Measurements from ENCODE around the gene CABLES2. TPM values are rescaled to one million over a fixed set of nuclear protein-coding genes. Genes with fewer than 3 reads are reported as not detected.

Gene CABLES2
- total RNA-seq, 2 experiments from 2014 or later: 4.9 to 5.3 TPM

- Mint-ChIP-seq H3K27me3 (peaks cover 35% of the 10 kb centered on the region), H3K4me1 (no peaks in the 10 kb centered on the region), H3K4me3 (no peak overlapping the region), H3K27ac (no peak overlapping the region), H3K36me3 (no peaks in the 10 kb centered on the region), H3K9me3 (no peaks in the 10 kb centered on the region)
- no peak for DNase-seq
Observed at GRCh38 chr20:62360854-62361798, 46.0 kb downstream of the CABLES2 start.

DNA sequence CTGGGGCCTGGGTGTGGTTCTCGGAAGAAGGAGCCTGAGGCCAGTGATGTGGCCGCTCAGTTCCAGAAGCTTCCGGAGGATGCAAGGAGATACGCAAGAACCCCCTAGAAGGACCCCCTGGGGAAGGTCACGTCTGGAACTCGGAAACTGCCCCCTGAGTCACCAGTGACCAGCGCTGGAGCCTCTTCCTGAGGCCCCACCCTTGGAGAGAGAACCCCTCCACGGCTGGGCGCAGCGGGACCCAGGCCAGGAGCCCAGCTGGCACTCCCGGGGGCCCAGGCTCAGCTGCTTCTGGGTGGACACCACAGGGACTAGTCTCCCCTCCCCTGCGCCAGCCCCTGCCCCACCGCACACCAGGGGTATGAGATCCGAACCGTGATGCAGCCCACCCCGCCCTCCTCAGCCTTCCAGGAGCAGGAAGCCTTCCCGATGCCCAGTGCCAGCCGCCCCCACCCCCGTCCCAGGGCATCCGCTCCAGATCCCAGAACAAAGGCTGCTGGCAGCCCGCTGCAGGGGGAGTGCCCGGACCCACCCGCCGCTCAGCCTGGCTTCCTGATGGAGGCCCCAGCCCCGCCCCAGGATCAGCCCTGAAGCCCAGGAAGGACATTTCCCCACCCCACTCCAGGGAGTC, 47.5 kb downstream of the CABLES2 start:
- H3K27ac Mint-ChIP-seq: no peak overlapping the region
- H3K9me3 Mint-ChIP-seq: no peaks in the 10 kb centered on the region
- H3K27me3 Mint-ChIP-seq: peaks cover 19% of the 10 kb centered on the region
- no peak for DNase-seq
- H3K4me1 Mint-ChIP-seq: no peaks in the 10 kb centered on the region
- no peaks in the 10 kb centered on the region for H3K36me3 Mint-ChIP-seq
- no peak overlapping the region for H3K4me3 Mint-ChIP-seq

GRCh38 chr20:62359043-62359490, 48.0 kb downstream of the CABLES2 start:
- H3K27ac Mint-ChIP-seq: no peak overlapping the region
- no peaks in the 10 kb centered on the region for H3K4me1 Mint-ChIP-seq
- H3K36me3 Mint-ChIP-seq: no peaks in the 10 kb centered on the region
- no peak overlapping the region for H3K4me3 Mint-ChIP-seq
- no peak for DNase-seq
- H3K9me3 Mint-ChIP-seq: no peaks in the 10 kb centered on the region
- peaks cover 18% of the 10 kb centered on the region for H3K27me3 Mint-ChIP-seq

DNA sequence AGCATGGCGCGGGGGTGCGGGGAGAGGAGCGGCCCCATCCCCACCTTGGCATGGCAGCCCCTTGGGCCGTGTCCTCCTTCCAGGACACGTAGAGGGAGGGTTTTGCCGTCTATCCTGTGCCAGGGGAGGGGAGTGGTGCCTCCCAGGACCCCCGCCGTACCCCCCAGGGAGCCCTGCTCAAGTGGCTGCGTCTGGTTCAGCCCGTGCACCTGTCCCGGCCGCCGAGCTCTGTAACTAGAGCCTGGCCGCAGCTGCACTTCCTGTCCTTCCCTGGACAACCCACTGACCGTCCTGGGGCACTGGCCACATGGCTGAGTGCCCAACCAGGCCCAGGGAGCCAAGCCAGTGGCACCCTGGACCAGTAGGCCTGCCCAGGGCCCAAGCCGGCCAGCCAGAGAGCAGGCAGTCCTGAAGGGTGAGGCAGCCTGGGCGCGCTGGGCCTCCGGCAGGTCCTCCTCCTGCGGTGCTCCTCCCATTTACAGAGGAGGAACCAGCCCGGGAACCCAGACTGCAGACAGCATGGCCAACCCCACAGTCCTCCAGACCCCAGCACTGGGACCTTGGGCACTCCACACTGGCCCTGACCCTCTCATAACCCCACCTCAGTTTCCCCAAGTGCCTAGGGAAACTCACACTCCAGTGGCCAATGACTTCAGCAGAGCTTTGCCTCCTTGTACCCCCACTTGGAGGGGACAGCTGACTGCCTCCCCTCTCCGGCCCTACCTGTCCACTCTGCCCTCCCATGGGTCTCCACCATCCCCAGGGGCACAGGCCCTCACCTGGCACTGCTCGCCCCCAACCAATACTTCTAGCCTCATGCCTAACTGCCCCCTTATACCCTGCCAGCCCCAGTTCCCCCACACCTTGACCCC, 48.7 kb downstream of the CABLES2 start:
- H3K36me3 Mint-ChIP-seq: no peaks in the 10 kb centered on the region
- DNase-seq: no peak

GRCh38 chr20:62357681-62358080, 49.4 kb downstream of the CABLES2 start:
- no peak overlapping the region for H3K27ac Mint-ChIP-seq
- no peaks in the 10 kb centered on the region for H3K36me3 Mint-ChIP-seq
- H3K27me3 Mint-ChIP-seq: peaks cover 7% of the 10 kb centered on the region
- H3K4me3 Mint-ChIP-seq: no peak overlapping the region
- H3K4me1 Mint-ChIP-seq: no peaks in the 10 kb centered on the region
- H3K9me3 Mint-ChIP-seq: no peaks in the 10 kb centered on the region
- no peak for DNase-seq

More for the DNA sequence above, 48.7 kb downstream of the CABLES2 start:
- H3K9me3 Mint-ChIP-seq: no peaks in the 10 kb centered on the region
- no peak overlapping the region for H3K4me3 Mint-ChIP-seq
- no peaks in the 10 kb centered on the region for H3K4me1 Mint-ChIP-seq
- H3K27ac Mint-ChIP-seq: no peak overlapping the region
- peaks cover 11% of the 10 kb centered on the region for H3K27me3 Mint-ChIP-seq

GRCh38 chr20:62357187-62357667, 49.9 kb downstream of the CABLES2 start:
- Mint-ChIP-seq H3K27me3 (peaks cover 3% of the 10 kb centered on the region), H3K36me3 (no peaks in the 10 kb centered on the region), H3K9me3 (no peaks in the 10 kb centered on the region), H3K27ac (no peak overlapping the region), H3K4me3 (no peak overlapping the region), H3K4me1 (no peaks in the 10 kb centered on the region)
- no peak for DNase-seq

GRCh38 chr20:62356589-62357186, 50.4 kb downstream of the CABLES2 start:
- Mint-ChIP-seq H3K9me3 (no peaks in the 10 kb centered on the region), H3K36me3 (no peaks in the 10 kb centered on the region), H3K4me3 (no peak overlapping the region), H3K27ac (no peak overlapping the region), H3K27me3 (peaks cover 3% of the 10 kb centered on the region), H3K4me1 (no peaks in the 10 kb centered on the region)
- DNase-seq: no peak

- no peak for DNase-seq
- H3K36me3 Mint-ChIP-seq: no peaks in the 10 kb centered on the region
- no peak overlapping the region for H3K27ac Mint-ChIP-seq
- H3K4me3 Mint-ChIP-seq: no peak overlapping the region
- peaks cover 3% of the 10 kb centered on the region for H3K27me3 Mint-ChIP-seq
- no peaks in the 10 kb centered on the region for H3K4me1 Mint-ChIP-seq
- H3K9me3 Mint-ChIP-seq: no peaks in the 10 kb centered on the region
Observed at GRCh38 chr20:62355878-62356588, 51.1 kb downstream of the CABLES2 start.

- H3K27me3 Mint-ChIP-seq: peaks cover 3% of the 10 kb centered on the region
- no peaks in the 10 kb centered on the region for H3K4me1 Mint-ChIP-seq
- DNase-seq: no peak
- H3K27ac Mint-ChIP-seq: no peak overlapping the region
- no peaks in the 10 kb centered on the region for H3K36me3 Mint-ChIP-seq
- no peaks in the 10 kb centered on the region for H3K9me3 Mint-ChIP-seq
- H3K4me3 Mint-ChIP-seq: no peak overlapping the region
Observed at GRCh38 chr20:62355516-62355877, 51.6 kb downstream of the CABLES2 start.

- Mint-ChIP-seq H3K4me3 (no peak overlapping the region), H3K27ac (no peak overlapping the region), H3K9me3 (no peaks in the 10 kb centered on the region)
Observed at GRCh38 chr20:62354811-62355341, 52.2 kb downstream of the CABLES2 start.

DNA sequence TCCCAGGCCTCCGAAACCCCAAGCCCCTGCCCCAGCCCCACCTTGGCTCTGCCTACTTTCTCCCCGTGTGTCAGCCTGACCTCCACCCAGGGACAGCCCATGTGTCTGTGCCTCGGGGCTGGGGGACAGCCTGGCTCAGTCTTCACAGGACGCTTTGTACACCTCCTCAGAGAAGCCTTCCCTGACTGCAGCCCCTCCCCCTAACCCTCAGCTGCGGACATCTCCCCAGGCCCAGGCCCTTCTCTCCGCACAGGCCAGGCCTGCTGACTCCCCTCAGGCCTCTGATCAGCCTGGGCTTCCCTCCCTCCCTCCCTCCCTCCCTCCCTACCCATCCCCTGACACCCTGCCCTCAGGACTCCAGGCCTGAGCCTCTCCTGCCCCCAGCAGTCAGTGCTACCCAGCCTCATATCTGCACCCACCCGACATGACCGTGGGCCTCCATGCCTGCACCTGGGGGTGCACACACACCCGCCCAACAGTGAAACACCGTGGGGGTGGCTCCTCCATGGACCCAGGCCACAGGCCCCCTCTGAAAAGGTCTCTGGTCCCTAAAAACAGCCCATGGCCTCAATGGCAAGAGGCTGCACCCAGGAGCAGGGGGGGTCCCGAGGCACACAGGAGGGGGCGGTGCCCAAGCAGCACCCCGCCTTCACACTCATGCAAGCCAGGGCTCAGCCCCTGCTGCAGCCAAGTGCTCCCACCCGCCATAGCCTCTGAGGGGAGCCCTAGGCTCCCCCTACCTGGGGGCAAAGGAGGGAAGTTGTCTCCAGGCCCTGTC, 52.9 kb downstream of the CABLES2 start:
- no peak overlapping the region for H3K4me3 Mint-ChIP-seq
- H3K4me1 Mint-ChIP-seq: no peaks in the 10 kb centered on the region
- peaks cover 2% of the 10 kb centered on the region for H3K36me3 Mint-ChIP-seq
- no peak for DNase-seq
- H3K27ac Mint-ChIP-seq: no peak overlapping the region
- H3K9me3 Mint-ChIP-seq: peaks cover 2% of the 10 kb centered on the region
- peaks cover 3% of the 10 kb centered on the region for H3K27me3 Mint-ChIP-seq

More at GRCh38 chr20:62354811-62355341, 52.2 kb downstream of the CABLES2 start:
- no peaks in the 10 kb centered on the region for H3K36me3 Mint-ChIP-seq
- no peaks in the 10 kb centered on the region for H3K4me1 Mint-ChIP-seq
- peaks cover 3% of the 10 kb centered on the region for H3K27me3 Mint-ChIP-seq
- no peak for DNase-seq

GRCh38 chr20:62353289-62354030, 53.6 kb downstream of the CABLES2 start:
- peaks cover 5% of the 10 kb centered on the region for H3K9me3 Mint-ChIP-seq
- H3K4me3 Mint-ChIP-seq: no peak overlapping the region
- H3K36me3 Mint-ChIP-seq: peaks cover 2% of the 10 kb centered on the region
- no peak for DNase-seq
- H3K4me1 Mint-ChIP-seq: no peaks in the 10 kb centered on the region
- peaks cover 3% of the 10 kb centered on the region for H3K27me3 Mint-ChIP-seq
- H3K27ac Mint-ChIP-seq: no peak overlapping the region

Measured in activated naive CD8-positive, alpha-beta T cell treated with anti-CD3 and anti-CD28 coated beads for 36 hours (primary cell).